ENCODE measurements around the gene ATXN10. TPM values are rescaled to one million over a fixed set of nuclear protein-coding genes. Genes with fewer than 3 reads are reported as not detected.

ATXN10 gene
- total RNA-seq, 6 donors from 2014 or later, result 90.2 to 137 (median 110) TPM

DNA sequence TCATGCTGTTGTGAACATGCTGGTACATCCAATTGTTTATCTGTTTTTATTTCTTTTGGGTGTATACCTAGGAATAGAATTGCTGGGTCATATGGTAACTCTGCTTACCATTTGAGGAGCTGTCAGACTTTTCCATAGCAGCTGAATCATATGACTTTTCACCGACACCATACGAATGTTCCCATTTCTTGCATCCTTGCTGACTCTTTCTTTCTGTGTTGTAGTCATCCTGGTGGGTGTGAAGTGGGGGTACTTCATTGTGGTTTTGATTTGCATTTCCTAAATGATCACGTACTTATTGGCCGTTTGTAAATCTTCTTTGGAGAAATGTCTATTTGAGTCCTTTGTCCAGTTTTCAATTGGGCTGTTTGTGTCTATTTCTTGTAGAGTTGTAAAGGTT lies 26.5 kb downstream of the ATXN10 start:
- TF ChIP-seq POLR2A (IDR thresholded peaks at IDR 0.05) (no peak), POLR2AphosphoS5 (IDR thresholded peaks at IDR 0.05) (no peak), EP300 (IDR thresholded peaks at IDR 0.05) (no peak)
- TF ChIP-seq, protein P1, sequence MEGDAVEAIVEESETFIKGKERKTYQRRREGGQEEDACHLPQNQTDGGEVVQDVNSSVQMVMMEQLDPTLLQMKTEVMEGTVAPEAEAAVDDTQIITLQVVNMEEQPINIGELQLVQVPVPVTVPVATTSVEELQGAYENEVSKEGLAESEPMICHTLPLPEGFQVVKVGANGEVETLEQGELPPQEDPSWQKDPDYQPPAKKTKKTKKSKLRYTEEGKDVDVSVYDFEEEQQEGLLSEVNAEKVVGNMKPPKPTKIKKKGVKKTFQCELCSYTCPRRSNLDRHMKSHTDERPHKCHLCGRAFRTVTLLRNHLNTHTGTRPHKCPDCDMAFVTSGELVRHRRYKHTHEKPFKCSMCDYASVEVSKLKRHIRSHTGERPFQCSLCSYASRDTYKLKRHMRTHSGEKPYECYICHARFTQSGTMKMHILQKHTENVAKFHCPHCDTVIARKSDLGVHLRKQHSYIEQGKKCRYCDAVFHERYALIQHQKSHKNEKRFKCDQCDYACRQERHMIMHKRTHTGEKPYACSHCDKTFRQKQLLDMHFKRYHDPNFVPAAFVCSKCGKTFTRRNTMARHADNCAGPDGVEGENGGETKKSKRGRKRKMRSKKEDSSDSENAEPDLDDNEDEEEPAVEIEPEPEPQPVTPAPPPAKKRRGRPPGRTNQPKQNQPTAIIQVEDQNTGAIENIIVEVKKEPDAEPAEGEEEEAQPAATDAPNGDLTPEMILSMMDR (IDR thresholded peaks at IDR 0.05), result no peak
- ATAC-seq (ENCODE audit: low FRiP score in 2 of 2), result no peak
- WGBS, 2 donors, result 95% methylated on average over 4 of the region's 4 CpGs

DNA sequence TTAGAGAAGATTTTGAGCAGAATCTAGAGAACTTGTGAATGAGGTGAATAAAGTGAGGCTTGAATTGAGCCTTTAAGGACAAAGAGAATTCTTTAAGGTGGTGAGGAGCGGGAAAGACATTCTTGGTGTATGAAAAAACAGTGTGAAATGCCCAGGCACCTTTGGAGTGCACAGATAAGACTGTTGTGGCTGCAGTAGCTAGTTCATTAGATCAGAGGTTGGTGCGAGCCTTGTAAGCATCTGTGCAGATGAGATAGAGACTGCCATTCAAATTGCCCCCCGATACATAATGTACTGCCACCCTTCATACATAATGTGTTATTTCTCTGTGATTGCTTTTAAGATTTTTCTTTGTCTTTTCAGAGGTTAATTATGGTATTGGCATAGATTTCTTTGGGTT lies 31.3 kb downstream of the ATXN10 start:
- H3K27me3 ChIP-seq, result no peaks in the 10 kb centered on the region
- H3K36me3 ChIP-seq, result peaks cover 0 to 48% (median 21%) of the 10 kb centered on the region in 4 donors
- ATAC-seq (ENCODE audit: low FRiP score in 2 of 2), result no peak
- no peak for DNase-seq
- H3K4me1 ChIP-seq, result no peaks in the 10 kb centered on the region
- no peak overlapping the region for H3K4me3 ChIP-seq
- 95 to 96% methylated on average over 3 of the region's 3 CpGs for WGBS, 2 donors
- H3K27ac ChIP-seq, result no peak overlapping the region
- no peaks in the 10 kb centered on the region for H3K9me3 ChIP-seq
- TF ChIP-seq POLR2A (IDR thresholded peaks at IDR 0.05), result no peak
- TF ChIP-seq, protein P1 (IDR thresholded peaks at IDR 0.05), result no peak

More for the DNA sequence above, 26.5 kb downstream of the ATXN10 start:
- Histone ChIP-seq H3K4me3 (no peak overlapping the region), H3K4me1 (no peaks in the 10 kb centered on the region), H3K27me3 (no peaks in the 10 kb centered on the region), H3K36me3 (peaks cover 7 to 62% (median 23%) of the 10 kb centered on the region in 4 donors), H3K27ac (no peak overlapping the region), H3K9me3 (no peaks in the 10 kb centered on the region)
- no peak for DNase-seq

DNA sequence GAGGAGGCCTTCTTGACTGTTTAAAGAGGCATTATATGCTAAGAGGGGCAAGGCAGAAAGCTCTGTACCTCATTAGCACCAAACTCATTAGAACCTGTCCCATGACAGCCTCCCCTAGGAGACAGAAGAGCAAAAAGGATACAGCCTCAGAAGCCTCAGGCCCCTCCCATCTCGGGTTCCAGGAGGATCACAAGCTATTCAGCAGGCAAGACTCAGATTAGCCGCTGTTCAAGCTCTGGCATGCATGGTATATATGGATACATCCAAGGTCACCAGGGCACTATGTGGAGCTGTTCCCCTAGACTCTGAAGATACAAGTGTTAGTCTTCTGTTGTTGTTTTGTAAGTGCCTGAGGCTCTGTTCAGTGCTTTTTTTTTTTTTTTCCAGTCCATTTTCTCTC lies 32.1 kb downstream of the ATXN10 start:
- Histone ChIP-seq H3K27me3 (no peaks in the 10 kb centered on the region), H3K4me3 (no peak overlapping the region), H3K27ac (no peak overlapping the region), H3K4me1 (peaks cover 0 to 1% (median 0%) of the 10 kb centered on the region in 4 donors), H3K9me3 (no peaks in the 10 kb centered on the region), H3K36me3 (peaks cover 0 to 48% (median 21%) of the 10 kb centered on the region in 4 donors)
- ATAC-seq (ENCODE audit: low FRiP score in 2 of 2), result no peak
- DNase-seq, result no peak
- 80 to 100% methylated on average over 1 to 2 of the region's 2 CpGs for WGBS, 2 donors
- TF ChIP-seq, protein P1 (IDR thresholded peaks at IDR 0.05), result no peak
- TF ChIP-seq EP300 (IDR thresholded peaks at IDR 0.05), result no peak
- no peak for TF ChIP-seq POLR2AphosphoS5 (IDR thresholded peaks at IDR 0.05)
- no peak for TF ChIP-seq POLR2A (IDR thresholded peaks at IDR 0.05)

DNA sequence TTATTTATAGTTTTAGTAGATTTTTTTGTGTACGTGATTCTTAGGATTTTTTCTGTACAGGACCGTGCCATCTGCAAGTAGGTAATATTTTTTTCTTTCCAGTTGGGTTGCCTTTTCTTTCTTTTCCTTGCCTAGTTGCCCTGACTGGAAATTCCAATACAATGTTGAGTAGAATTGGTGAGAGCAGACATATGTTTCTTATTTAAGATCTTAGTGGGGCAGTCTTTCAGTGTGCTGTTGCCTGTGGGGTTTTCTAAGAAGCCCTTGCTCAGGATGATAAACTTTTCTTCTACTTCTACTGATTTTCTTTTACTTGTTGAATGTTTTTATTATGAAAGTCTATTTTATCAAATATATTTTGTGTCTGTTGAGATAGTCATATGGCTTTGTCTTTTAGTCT lies 33.0 kb downstream of the ATXN10 start:
- ATAC-seq (ENCODE audit: low FRiP score in 2 of 2), result no peak
- 95 to 99% methylated on average over 2 of the region's 2 CpGs for WGBS, 2 donors

DNA sequence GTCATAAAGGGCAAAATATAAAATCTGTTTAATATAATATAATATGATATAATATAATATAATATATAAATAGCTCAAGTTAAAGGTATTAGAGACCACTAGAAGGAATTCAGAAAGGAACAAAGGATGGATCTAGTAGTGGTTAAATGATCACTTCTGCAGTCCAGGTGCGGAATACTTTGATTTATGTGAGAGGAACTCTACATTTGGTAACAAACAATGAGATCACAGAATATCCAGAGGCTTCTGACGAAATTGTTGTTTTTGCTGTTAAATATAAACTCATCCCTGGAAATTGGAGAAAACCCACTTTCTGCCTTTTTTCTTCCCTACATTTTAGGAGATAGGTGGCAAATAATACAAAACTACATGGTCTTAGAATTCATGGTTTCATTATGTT lies 36.0 kb downstream of the ATXN10 start:
- Histone ChIP-seq H3K27ac (no peak overlapping the region), H3K9me3 (no peaks in the 10 kb centered on the region), H3K4me3 (no peak overlapping the region), H3K4me1 (peaks cover 0 to 8% (median 7%) of the 10 kb centered on the region in 4 donors), H3K36me3 (peaks cover 0 to 24% (median 8%) of the 10 kb centered on the region in 4 donors), H3K27me3 (no peaks in the 10 kb centered on the region)
- ATAC-seq (ENCODE audit: low FRiP score in 2 of 2) (no peak), DNase-seq (no peak)
- no peak for TF ChIP-seq EP300 (IDR thresholded peaks at IDR 0.05)
- TF ChIP-seq, protein P1 (IDR thresholded peaks at IDR 0.05), result no peak
- TF ChIP-seq POLR2AphosphoS5 (IDR thresholded peaks at IDR 0.05), result no peak
- no peak for TF ChIP-seq POLR2A (IDR thresholded peaks at IDR 0.05)
- WGBS, 2 donors, result 91 to 95% methylated on average over 2 of the region's 2 CpGs

More for the DNA sequence above, 33.0 kb downstream of the ATXN10 start:
- Histone ChIP-seq H3K4me1 (peaks cover 0 to 8% (median 4%) of the 10 kb centered on the region in 4 donors), H3K4me3 (no peak overlapping the region), H3K27me3 (no peaks in the 10 kb centered on the region), H3K36me3 (peaks cover 0 to 46% (median 20%) of the 10 kb centered on the region in 4 donors), H3K9me3 (no peaks in the 10 kb centered on the region), H3K27ac (no peak overlapping the region)
- DNase-seq, result no peak
- TF ChIP-seq POLR2A (IDR thresholded peaks at IDR 0.05), result no peak
- TF ChIP-seq, protein P1 (IDR thresholded peaks at IDR 0.05), result no peak
- no peak for TF ChIP-seq POLR2AphosphoS5 (IDR thresholded peaks at IDR 0.05)
- TF ChIP-seq EP300 (IDR thresholded peaks at IDR 0.05), result no peak
